Cerebellar cortex (tissue), 1 donor: ENCODE data around the gene ATN1.
A peak's percentile ranks its signal among the peaks of the same experiment; 100 is the strongest.

ENCODE experiments used
- DNase-seq: peaks from one replicate; pipeline ENCODE4 v3.0.0-alpha.2; 2015; ENCODE audit warnings: low spot score

The ATN1 gene

DNA sequence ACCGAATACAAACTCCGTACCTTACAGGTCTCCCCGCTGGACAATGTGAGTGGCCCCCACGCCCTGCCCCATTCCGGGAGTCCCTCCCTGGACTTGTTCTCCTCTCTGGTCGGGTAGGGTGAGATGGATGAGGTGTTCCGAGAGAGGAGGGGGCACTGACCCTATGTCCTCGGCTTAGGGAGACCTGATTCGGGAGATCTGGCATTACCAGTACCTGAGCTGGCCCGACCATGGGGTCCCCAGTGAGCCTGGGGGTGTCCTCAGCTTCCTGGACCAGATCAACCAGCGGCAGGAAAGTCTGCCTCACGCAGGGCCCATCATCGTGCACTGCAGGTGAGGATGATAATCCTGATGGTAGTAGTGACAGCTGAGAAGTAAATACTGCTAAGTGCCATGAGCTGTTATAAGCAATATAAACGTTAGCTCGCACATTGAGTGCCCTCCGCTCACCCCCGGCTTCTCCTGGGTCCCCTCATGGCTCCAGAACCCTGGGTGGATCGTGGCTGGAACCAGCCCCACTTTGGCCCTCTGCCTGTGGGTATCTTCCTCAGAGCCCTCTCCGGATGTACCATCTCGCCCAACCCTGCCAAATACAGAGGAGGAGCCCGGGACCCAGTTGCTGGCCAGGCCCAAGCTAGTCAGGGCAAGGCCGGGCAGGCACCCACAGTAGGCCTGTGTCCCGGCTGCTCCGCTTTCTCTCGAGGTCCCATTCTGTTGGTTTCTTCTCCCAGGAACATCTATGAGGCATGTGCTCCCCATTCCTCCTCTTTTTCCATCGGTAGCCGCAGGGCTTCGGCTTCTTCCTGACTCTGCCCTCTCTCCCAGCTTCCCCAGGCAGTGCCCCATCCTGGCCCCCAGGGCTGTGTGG is 30.2 kb downstream of the ATN1 start:
- no peak for DNase-seq

- DNase-seq, result no peak
These were observed 30.9 kb downstream of the ATN1 start for GRCh38 chr12:6958609-6959057.

DNA sequence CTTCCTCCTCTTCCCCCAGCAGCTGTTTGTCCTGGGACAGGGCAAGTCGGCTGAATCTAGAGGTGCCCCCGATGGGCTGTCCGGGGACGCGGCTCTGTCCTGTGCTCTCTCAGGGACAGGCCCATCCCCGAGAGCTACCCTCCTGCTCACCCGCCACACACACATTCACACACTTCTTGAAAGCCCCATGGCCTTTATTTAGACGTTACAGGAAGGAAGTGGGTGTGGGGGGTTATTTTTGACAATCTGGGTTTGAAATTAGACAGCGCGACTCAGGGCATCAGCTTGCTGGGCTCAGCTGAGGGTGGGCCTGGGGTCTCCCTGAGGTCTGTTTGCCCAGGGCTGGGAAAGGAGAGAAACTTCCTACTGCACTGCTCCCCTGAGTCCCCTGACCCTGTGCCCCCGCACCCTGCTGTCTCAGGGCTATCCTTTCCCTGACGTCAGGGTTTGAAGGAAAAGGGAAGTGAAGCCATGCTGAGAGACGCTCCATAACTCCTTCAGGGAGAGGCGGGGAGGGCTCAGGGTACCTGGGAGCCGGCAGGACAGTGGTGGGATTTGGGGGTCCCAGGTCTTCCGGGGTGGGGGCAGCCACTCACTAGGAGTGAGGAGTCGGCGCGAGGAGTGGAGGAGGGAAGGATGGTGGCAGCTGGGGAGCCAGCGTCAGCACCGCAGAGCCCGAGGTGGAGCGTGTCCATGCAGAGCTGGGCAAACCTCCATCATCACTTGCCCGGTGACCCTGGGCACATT is 31.5 kb downstream of the ATN1 start:
- DNase-seq, result no peak

GRCh38 chr12:6959805-6960592 is 32.2 kb downstream of the ATN1 start:
- DNase-seq, result no peak

DNA sequence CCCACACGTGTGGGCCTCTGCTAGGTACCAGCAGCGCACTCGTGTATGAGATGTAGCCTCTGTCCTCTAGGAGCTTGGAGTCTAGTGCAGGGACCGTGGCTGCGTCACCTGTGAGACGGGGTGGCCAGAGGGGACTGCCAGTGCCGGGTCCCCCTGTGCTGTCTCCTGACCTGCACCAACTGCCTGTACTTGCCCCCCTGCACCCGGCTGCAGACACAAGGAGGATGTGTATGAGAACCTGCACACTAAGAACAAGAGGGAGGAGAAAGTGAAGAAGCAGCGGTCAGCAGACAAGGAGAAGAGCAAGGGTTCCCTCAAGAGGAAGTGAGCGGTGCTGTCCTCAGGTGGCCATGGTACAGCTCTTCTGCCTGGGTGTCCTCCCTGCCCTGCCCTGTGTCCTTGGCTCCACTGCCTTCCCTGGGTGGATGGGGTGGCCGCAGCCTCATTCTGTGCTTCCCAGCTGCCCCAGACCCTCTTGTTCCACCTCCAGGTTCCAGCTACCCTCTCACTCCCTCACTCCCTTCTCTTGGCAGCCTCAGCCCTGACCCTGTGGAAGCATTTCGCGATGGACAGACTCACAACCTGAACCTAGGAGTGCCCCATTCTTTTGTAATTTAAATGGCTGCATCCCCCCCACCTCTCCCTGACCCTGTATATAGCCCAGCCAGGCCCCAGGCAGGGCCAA is 33.0 kb downstream of the ATN1 start:
- no peak for DNase-seq

DNA sequence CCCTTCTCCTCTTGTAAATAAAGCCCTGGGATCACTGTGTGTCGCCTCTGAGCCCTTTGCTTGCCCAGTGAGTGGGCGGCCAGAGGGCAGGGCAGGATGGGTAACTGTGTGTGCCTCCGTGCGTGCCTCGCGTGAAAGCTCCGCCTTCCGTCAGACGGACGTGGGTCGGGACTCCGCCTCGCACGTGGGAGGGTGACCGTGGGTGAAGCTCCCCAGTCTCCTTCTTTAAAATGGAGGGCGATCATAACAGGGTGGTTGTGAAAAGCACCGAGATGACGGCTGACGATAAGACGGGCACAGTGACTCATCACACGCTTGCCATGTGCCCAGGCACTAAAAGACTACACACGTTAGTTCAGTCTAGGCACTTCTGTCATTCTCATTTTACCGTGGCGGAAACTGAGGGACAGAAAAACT is 33.5 kb downstream of the ATN1 start:
- no peak for DNase-seq

- peak; percentile 60 for DNase-seq
These were observed 34.0 kb downstream of the ATN1 start for GRCh38 chr12:6961695-6962284.

DNA sequence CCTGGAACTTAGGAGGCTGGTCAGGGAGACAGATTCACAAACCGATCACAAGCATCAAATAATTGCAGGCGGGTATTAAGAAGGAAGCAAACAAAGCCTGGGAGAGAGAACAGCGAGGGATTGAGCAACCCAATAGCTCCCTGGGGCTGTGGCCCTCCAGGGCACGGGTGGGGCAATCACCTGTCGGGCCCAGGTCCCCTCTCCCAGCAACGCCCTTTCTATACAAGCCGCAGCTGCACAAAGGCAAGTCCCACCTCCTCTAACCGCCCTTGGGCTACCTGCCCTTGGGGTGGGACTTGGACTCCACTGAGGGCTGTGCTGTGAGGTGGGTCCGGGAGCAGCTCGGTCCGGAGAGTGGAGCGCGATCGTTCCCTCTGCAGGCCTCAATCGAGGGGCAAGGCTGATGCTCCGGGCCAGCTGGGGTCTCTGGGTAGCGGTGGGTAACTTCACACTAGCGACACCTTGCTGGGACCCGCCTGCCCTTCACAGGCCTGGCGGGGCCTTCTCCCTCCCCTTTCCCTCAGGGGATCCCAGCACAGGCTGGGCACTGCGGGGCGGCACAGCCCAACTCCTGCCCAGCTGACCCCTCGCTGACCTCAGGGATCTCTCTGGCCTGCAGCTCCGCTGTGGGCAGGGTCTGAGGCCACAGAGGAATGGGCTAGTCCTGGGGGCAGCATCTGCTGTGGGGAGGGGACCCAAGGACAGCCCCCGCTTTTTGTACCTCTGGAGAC is 34.7 kb downstream of the ATN1 start:
- no peak for DNase-seq

GRCh38 chr12:6963016-6963731 is 35.4 kb downstream of the ATN1 start:
- DNase-seq, result no peak

GRCh38 chr12:6963791-6964413 is 36.1 kb downstream of the ATN1 start:
- no peak for DNase-seq

DNA sequence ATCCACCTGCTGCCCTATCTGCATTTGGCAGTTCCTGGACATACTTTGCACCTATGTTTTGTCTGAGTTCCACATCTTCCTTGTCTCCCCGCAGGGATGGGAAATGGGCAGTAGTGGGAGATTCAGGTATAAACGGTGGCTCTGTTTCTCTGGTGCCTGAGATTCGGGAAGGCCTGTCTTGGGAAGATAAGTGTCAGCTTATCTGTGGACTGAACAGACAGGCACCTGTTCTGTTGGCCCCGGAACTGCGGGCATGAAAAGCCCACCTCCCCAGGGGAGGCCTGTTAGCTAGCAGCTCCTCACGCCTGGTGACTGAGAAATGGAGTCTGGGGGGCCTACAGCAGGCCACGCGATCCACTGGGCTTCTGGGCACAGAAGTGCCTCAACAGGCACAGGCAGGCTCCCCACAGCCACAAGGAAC is 36.9 kb downstream of the ATN1 start:
- DNase-seq, result no peak

- DNase-seq, result peak; percentile 89
These were observed 37.4 kb downstream of the ATN1 start for GRCh38 chr12:6965026-6965661.

- DNase-seq, result no peak
These were observed 38.0 kb downstream of the ATN1 start for GRCh38 chr12:6965714-6966113.

- no peak for DNase-seq
These were observed 38.6 kb downstream of the ATN1 start for GRCh38 chr12:6966351-6966750.

GRCh38 chr12:6967651-6968100 is 39.9 kb downstream of the ATN1 start:
- no peak for DNase-seq

- no peak for DNase-seq
These were observed 40.7 kb downstream of the ATN1 start for GRCh38 chr12:6968426-6968825.

DNA sequence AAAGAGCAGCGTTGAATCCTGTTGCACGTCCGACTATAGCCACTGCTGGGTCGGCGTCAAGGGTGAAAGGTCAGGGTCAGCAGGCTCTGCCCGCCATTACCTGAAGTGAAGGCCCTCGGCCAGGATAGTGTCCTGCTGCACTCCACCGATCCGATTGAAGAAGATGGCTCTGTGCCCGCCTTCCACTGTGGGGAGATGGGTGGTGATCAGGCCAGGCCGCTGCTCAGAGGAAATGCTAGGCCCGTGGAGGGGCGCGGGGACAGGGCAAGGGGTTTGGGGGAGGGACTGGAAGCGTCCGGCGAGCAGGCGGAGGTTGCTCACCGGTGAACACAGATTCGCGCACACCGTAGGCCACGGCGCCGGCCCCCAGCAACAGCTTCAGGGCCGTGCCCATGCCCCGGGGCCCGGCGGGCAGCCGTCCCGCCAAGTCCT is 42.4 kb downstream of the ATN1 start:
- no peak for DNase-seq

GRCh38 chr12:6974180-6974579 is 46.4 kb downstream of the ATN1 start:
- no peak for DNase-seq
